ENCODE results near the gene FLVCR2.

Gene FLVCR2

GRCh38 chr14:75578102-75578785 lies at the start of gene FLVCR2:
FLVCR2 (plus strand) TSS chr14:75578620; CDS start chr14:75578973, 353 bp downstream.
- DNase-seq (ENCODE audit: low read depth in 1 of 2, low spot score in 1 of 2), result peak; percentile 38 to 53

GRCh38 chr14:75531256-75531655 lies 47.2 kb upstream of the FLVCR2 start:
- DNase-seq (ENCODE audit: low read depth in 1 of 2, low spot score in 1 of 2), result no peak

- no peak for DNase-seq (ENCODE audit: low read depth in 1 of 2, low spot score in 1 of 2)
These were observed 46.6 kb upstream of the FLVCR2 start for GRCh38 chr14:75531660-75532317.

- DNase-seq (ENCODE audit: low read depth in 1 of 2, low spot score in 1 of 2), result no peak
These were observed 44.4 kb upstream of the FLVCR2 start for GRCh38 chr14:75533791-75534555.

- DNase-seq (ENCODE audit: low read depth in 1 of 2, low spot score in 1 of 2), result no peak
These were observed 43.1 kb upstream of the FLVCR2 start for GRCh38 chr14:75535164-75535898.

- no peak for DNase-seq (ENCODE audit: low read depth in 1 of 2, low spot score in 1 of 2)
These were observed 41.3 kb upstream of the FLVCR2 start for GRCh38 chr14:75537071-75537470.

GRCh38 chr14:75539162-75539560 lies 39.3 kb upstream of the FLVCR2 start:
- no peak for DNase-seq (ENCODE audit: low read depth in 1 of 2, low spot score in 1 of 2)

- peak in 1 of 2 donors; percentile 40 for DNase-seq (ENCODE audit: low read depth in 1 of 2, low spot score in 1 of 2)
These were observed 38.6 kb upstream of the FLVCR2 start for GRCh38 chr14:75539561-75540478.

GRCh38 chr14:75540479-75540851 lies 38.0 kb upstream of the FLVCR2 start:
- no peak for DNase-seq (ENCODE audit: low read depth in 1 of 2, low spot score in 1 of 2)

GRCh38 chr14:75542588-75543091 lies 35.8 kb upstream of the FLVCR2 start:
- DNase-seq (ENCODE audit: low read depth in 1 of 2, low spot score in 1 of 2), result peak; percentile 25 to 72

- no peak for DNase-seq (ENCODE audit: low read depth in 1 of 2, low spot score in 1 of 2)
These were observed 35.2 kb upstream of the FLVCR2 start for GRCh38 chr14:75543253-75543652.

- no peak for DNase-seq (ENCODE audit: low read depth in 1 of 2, low spot score in 1 of 2)
These were observed 34.6 kb upstream of the FLVCR2 start for GRCh38 chr14:75543786-75544185.

- no peak for DNase-seq (ENCODE audit: low read depth in 1 of 2, low spot score in 1 of 2)
These were observed 32.5 kb upstream of the FLVCR2 start for GRCh38 chr14:75545907-75546306.

GRCh38 chr14:75547552-75548250 lies 30.7 kb upstream of the FLVCR2 start:
- no peak for DNase-seq (ENCODE audit: low read depth in 1 of 2, low spot score in 1 of 2)

GRCh38 chr14:75548544-75548943 lies 29.9 kb upstream of the FLVCR2 start:
- no peak for DNase-seq (ENCODE audit: low read depth in 1 of 2, low spot score in 1 of 2)

GRCh38 chr14:75549169-75549568 lies 29.3 kb upstream of the FLVCR2 start:
- DNase-seq (ENCODE audit: low read depth in 1 of 2, low spot score in 1 of 2), result no peak

- DNase-seq (ENCODE audit: low read depth in 1 of 2, low spot score in 1 of 2), result no peak
These were observed 27.4 kb upstream of the FLVCR2 start for GRCh38 chr14:75551021-75551420.

- no peak for DNase-seq (ENCODE audit: low read depth in 1 of 2, low spot score in 1 of 2)
These were observed 25.3 kb upstream of the FLVCR2 start for GRCh38 chr14:75553157-75553556.

- DNase-seq (ENCODE audit: low read depth in 1 of 2, low spot score in 1 of 2), result no peak
These were observed 24.6 kb upstream of the FLVCR2 start for GRCh38 chr14:75553761-75554364.
